AG10803 (cell line): ENCODE results near the gene SLCO3A1.
"Not testable (repeated sequence)": the region's sequence is repeated elsewhere in the genome, so short reads cannot be mapped to it uniquely, and the experiment has no call there.

Source experiments
- DNase-seq: peaks from one replicate; pipeline ENCODE4 v3.0.0; 2010; ENCODE audit warnings: low read depth
- H3K4me3 ChIP-seq: 2 replicates; pipeline ENCODE4 v1.5.1; 2011; ENCODE audit warnings: mild to moderate bottlenecking, low read length, control low read depth
- CTCF ChIP-seq: conservative IDR thresholded peaks from 2 replicates; pipeline ENCODE4 v1.5.1; 2011; ENCODE audit warnings: mild to moderate bottlenecking, low read length, control low read depth, inconsistent platforms

Gene SLCO3A1

GRCh38 chr15:92069308-92070250, 216.1 kb downstream of the SLCO3A1 start:
- peak; percentile 55 for DNase-seq
- TF ChIP-seq CTCF, result no peak
- H3K4me3 ChIP-seq, result peak overlapping the region; percentile 49

DNA sequence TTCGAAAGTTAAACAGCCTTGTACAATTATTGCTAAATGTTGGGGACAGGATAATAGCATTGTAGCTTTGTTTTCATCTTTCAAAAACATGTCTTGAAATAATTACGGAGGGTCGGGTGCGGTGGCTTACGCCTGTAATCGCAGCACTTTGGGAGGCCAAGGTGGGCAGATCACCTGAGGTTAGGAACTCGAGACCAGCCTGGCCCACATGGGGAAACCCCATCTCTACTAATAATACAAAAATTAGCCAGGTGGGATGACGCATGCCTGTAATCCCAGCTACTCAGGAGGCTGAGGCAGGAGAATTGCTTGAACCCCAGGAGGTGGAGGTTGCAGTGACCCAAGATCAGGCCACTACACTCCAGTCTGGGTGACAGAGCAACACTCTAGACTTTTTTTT, 216.7 kb downstream of the SLCO3A1 start:
- DNase-seq, result not testable (repeated sequence)
- H3K4me3 ChIP-seq, result peak overlapping the region; percentile 49

GRCh38 chr15:92071045-92071634, 217.6 kb downstream of the SLCO3A1 start:
- TF ChIP-seq CTCF, result no peak
- no peak for DNase-seq
- no peak overlapping the region for H3K4me3 ChIP-seq

DNA sequence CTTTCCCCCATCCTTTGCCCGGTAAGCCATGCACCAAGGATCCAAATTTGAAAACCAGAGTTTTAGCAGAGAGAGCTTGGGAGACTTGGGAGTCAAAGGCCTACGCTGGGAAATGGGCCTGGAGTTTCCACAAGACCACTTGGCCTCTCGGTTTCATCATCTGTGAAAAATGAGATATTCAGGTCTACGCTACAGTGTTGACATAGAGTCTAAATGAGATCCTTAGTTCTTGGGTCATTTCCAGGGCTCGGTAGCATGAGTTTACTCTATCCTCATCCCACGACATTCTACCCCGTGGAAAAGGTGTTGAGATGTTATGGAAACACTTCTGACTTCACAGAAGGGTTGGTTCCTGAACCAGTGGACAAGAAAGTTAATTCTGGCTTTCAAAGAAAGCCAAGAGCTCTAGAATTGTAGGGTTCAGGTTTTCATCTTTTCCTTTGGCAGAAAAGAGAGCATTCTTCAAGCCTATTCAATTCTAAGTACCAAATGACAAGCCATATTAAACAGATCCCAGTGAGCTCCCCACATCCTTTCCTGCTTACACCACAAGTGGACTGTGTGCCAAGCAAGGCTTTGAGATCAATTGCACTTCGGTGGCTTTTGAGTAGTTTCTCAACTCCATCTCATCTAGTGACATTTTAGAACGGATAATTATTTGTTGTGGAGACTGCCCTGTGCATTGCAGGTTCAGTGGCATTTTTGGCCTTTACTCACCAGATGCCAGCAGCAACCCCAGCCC, 219.7 kb downstream of the SLCO3A1 start:
- H3K4me3 ChIP-seq, result no peak overlapping the region
- peak; percentile 4 for DNase-seq
- TF ChIP-seq CTCF, result no peak

DNA sequence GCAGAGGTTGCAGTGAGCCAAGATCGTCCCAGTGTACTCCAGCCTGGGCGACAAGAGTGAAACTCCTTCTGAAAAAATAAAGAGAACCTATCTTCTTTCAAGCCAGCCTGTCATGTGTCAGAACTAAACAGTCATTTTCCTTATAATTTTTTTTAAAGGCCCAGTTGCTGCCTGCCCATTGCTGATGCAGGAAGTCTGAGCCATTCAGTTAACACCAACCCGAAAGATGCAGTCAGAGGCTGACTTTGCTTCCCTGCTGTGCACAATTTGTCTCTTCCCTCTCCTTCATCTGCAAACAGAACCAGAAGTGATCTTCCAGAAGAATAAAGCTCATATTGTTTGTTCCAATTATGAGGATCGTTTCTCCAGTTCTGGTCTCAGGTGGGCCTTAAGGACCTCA, 220.6 kb downstream of the SLCO3A1 start:
- no peak for TF ChIP-seq CTCF
- no peak overlapping the region for H3K4me3 ChIP-seq
- DNase-seq, result no peak

GRCh38 chr15:92074646-92075045, 221.1 kb downstream of the SLCO3A1 start:
- peak; percentile 45 for DNase-seq
- TF ChIP-seq CTCF, result no peak

DNA sequence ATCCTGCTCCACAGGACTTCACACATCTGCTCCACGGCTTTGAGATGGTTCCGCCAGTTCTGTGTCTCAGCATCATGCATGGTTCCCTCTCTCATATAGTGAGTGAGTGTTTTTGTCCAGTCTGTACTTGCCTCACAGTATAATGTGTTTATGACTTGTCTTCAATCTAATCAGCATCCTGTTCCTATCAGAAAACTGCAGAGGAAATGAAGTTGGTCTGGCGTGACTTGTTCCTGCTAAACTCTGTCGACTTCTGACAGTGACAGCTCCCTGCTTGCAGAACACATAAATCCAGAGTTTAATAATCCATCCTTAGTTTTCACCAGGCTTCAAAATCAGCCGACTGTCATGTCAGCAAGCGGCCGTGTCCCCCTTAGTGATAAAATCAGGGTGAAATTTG, 222.3 kb downstream of the SLCO3A1 start:
- no peak overlapping the region for H3K4me3 ChIP-seq
- DNase-seq, result no peak
- no peak for TF ChIP-seq CTCF

More at GRCh38 chr15:92074646-92075045, 221.1 kb downstream of the SLCO3A1 start:
- H3K4me3 ChIP-seq, result no peak overlapping the region
